T-helper 2 cell treated with Interferon-gamma antibody and Interleukin-4, amounts not matched to agents 5 μg/mL and 100 μg/mL, for 36 hours (primary cell): ENCODE measurements around the gene UBR3.

Experiments
- DNase-seq: peaks from one replicate; pipeline ENCODE4 v3.0.0; 2021; ENCODE audit warnings: low spot score
- H3K27ac Mint-ChIP-seq: one replicate; pipeline ENCODE4 v1.8.0; 2021; ENCODE audit warnings: mild to moderate bottlenecking, mixed read lengths
- H3K27me3 Mint-ChIP-seq: one replicate; pipeline ENCODE4 v1.8.0; 2021; ENCODE audit warnings: low read depth, mixed read lengths
- H3K36me3 Mint-ChIP-seq: one replicate; pipeline ENCODE4 v1.8.0; 2021; ENCODE audit warnings: low read depth, mixed read lengths
- H3K4me1 Mint-ChIP-seq: one replicate; pipeline ENCODE4 v1.8.0; 2021; ENCODE audit warnings: low read depth, mixed read lengths
- H3K4me3 Mint-ChIP-seq: one replicate; pipeline ENCODE4 v1.8.0; 2022; ENCODE audit warnings: mild to moderate bottlenecking, moderate library complexity, mixed read lengths
- H3K9me3 Mint-ChIP-seq: one replicate; pipeline ENCODE4 v1.8.0; 2021; ENCODE audit warnings: mixed read lengths

The UBR3 gene

DNA sequence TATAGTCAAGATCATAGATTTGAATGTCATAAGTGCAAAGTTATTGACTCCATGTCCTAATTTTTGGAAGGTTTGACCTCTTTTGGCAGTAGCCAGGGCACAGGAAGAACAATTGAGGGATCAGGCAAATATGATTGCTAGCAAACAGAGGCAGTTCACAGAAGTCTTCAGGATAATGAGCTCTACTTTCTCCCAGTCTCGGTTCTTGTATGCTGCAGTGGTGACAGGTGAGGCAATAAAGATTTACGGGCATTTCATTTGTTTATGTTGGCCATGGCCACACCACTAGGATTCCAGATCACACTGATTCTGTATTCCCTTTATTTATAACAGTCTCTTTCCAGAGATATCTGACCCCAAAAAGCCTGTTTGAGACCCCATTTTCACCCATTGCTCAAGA, 137.5 kb downstream of the UBR3 start:
- Mint-ChIP-seq H3K27me3 (no peaks in the 10 kb centered on the region), H3K36me3 (peaks cover 14% of the 10 kb centered on the region), H3K4me3 (no peak overlapping the region), H3K4me1 (no peaks in the 10 kb centered on the region), H3K9me3 (no peaks in the 10 kb centered on the region), H3K27ac (no peak overlapping the region)
- DNase-seq: no peak

DNA sequence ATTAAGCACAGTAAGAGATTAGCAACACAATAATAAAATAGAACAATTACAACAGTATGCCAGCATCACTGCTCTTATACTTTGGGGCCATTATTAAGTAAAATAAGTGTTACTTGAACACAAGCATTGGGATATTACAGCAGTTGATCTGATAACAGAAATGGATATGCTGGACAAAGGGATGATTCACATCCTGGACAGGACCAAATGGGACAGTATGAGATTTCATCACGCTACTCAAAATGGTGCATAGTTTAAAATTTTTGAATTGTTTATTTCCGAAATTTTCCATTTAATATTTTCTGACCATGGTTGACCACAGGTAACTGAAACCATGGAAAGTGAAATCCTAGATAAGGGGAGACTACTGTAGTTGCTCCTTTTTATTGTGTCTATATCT, 138.2 kb downstream of the UBR3 start:
- H3K4me3 Mint-ChIP-seq: no peak overlapping the region
- no peak overlapping the region for H3K27ac Mint-ChIP-seq
- H3K4me1 Mint-ChIP-seq: no peaks in the 10 kb centered on the region
- peaks cover 4% of the 10 kb centered on the region for H3K9me3 Mint-ChIP-seq
- peaks cover 18% of the 10 kb centered on the region for H3K36me3 Mint-ChIP-seq
- no peak for DNase-seq
- H3K27me3 Mint-ChIP-seq: no peaks in the 10 kb centered on the region

DNA sequence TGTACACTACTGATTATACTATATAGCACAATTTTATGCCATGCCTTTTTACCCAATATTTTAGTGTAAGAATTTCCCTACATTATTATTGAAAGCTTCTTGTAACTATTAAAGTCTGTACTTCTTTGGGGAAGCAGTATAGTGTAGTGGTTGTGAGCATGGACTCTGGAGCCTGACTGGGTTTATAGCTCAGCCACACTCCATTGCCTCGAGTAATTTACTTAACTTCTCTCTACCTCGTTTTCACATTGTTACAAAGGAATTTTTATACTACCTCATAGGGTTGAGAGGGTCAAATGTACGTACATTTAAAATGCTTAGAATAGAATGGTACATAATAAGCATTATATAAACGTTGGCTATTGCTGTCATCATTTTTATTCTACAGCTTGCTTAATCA, 139.2 kb downstream of the UBR3 start:
- Mint-ChIP-seq H3K27ac (no peak overlapping the region), H3K9me3 (peaks cover 4% of the 10 kb centered on the region)

DNA sequence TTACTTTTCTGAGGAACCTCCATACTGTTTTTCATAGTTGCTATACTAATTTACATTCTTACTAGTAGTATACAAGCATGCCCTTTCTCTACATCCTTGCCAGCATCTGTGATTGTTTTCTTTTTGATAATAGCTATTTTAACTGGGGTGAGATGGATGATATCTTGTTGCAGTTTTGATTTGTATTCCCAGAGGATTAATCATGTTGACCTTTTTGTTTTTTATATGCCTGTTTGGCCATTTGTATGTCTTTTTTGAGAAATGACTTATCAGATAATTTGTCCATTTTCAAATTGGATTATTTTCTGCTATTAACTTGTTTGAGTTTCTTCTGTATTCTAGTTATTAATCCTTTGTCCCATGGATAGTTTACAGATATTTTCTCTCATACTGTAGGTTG, 141.5 kb downstream of the UBR3 start:
- peaks cover 4% of the 10 kb centered on the region for H3K9me3 Mint-ChIP-seq
- no peak overlapping the region for H3K27ac Mint-ChIP-seq
- no peak for DNase-seq
- no peaks in the 10 kb centered on the region for H3K4me1 Mint-ChIP-seq
- H3K36me3 Mint-ChIP-seq: peaks cover 20% of the 10 kb centered on the region
- no peaks in the 10 kb centered on the region for H3K27me3 Mint-ChIP-seq
- no peak overlapping the region for H3K4me3 Mint-ChIP-seq

More for the DNA sequence above, 139.2 kb downstream of the UBR3 start:
- Mint-ChIP-seq H3K4me1 (no peaks in the 10 kb centered on the region), H3K4me3 (no peak overlapping the region), H3K36me3 (peaks cover 15% of the 10 kb centered on the region), H3K27me3 (no peaks in the 10 kb centered on the region)
- DNase-seq: no peak

DNA sequence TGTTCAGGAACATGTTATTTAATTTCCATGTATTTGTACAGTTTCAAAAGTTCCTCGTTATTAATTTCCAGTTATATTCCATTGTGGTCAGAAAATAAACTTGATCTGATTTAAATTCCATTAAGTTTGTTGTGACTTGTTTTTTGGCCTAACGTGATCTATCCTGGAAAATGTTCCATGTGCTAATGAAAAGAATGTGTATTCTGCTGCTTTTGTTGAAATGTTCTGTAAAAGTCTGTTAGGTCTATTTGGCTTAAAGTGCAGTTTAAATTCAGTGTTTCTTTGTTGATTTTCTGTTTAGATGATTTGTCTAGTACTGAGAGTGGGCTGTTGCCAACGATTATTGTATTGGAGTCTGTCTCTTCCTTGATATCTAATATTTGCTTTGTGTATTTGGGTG, 148.0 kb downstream of the UBR3 start:
- DNase-seq: no peak
- Mint-ChIP-seq H3K4me1 (no peaks in the 10 kb centered on the region), H3K27ac (no peak overlapping the region), H3K4me3 (no peak overlapping the region), H3K36me3 (peaks cover 40% of the 10 kb centered on the region), H3K9me3 (peaks cover 28% of the 10 kb centered on the region), H3K27me3 (no peaks in the 10 kb centered on the region)

DNA sequence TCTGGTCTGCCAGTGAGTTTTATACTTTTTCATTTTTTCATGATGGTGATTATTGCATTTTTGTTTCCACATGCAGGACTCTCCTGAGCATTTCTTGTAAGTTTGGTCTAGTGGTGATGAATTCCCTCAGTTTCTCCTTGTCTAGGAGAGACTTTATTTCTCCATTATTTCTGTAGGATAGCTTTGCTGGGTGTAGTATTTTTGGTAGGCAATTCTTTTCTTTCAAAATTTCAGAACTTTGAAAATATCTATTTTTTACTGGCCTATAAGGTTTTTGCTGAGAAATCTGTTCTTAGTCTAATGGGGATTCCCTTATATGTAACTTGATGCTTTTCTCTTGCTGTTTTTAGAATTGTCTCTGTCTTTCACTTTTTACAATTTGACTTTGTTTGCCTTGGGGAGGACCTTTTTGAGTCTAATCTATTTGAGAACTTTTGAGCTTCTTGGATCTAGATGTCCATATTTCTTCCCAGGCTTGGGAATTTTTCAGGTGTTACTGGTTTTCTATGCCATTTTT, 149.1 kb downstream of the UBR3 start:
- peaks cover 28% of the 10 kb centered on the region for H3K9me3 Mint-ChIP-seq

DNA sequence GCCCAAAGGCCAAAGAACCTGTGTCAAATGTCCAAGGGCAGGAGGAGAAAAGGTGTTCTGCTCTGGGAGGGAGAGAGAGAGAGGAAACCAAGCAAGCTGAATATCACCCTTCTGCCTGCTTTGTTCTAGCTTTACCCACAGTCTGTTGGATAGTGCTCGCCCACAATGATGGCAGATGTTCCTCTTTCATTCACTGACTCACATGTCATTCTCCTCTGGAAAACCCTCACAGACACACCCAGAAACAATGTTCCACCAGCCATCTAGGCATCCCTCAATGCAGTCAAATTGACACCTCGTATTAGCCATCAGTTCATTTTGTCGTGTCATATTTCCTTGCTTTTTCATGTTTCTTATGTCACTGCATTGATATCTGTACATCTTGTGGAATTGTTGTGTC, 150.3 kb downstream of the UBR3 start:
- Mint-ChIP-seq H3K9me3 (peaks cover 28% of the 10 kb centered on the region), H3K4me3 (no peak overlapping the region), H3K27me3 (no peaks in the 10 kb centered on the region), H3K36me3 (peaks cover 35% of the 10 kb centered on the region), H3K27ac (no peak overlapping the region), H3K4me1 (peaks cover 2% of the 10 kb centered on the region)
- no peak for DNase-seq

More for the DNA sequence above, 149.1 kb downstream of the UBR3 start:
- H3K36me3 Mint-ChIP-seq: peaks cover 40% of the 10 kb centered on the region
- no peaks in the 10 kb centered on the region for H3K4me1 Mint-ChIP-seq
- H3K27ac Mint-ChIP-seq: no peak overlapping the region
- H3K27me3 Mint-ChIP-seq: no peaks in the 10 kb centered on the region
- no peak for DNase-seq
- no peak overlapping the region for H3K4me3 Mint-ChIP-seq

DNA sequence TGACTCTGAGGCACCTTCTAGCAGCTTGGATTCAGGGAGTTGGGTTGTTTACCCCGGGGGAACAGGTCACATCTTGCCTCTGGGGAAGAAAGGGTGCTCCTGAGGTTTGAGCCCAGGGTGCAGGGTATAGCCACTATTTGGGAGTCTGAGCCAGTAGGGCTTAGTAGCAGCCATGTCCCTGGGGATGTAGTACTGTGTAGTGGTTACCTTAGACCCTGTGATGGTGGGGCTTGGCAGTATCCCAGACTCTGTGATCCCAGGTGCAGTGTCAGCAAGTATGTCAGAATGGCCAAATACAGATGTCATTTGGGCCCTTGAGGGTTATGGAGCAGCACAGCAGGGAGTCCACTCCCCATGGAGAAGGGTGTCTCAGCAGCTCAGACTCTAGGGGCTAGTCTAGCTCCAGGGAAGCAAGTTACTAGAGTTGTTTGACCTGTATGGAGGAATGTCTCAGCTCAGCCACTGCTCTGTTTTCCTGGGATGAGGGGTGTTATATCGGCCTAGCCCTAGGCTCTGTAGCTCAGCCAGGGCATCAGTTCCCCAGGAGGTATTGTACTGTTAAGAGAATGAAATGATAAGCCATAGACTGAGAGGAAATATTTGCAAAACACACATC, 151.3 kb downstream of the UBR3 start:
- no peaks in the 10 kb centered on the region for H3K27me3 Mint-ChIP-seq
- no peak overlapping the region for H3K4me3 Mint-ChIP-seq
- H3K4me1 Mint-ChIP-seq: peaks cover 2% of the 10 kb centered on the region
- H3K9me3 Mint-ChIP-seq: peaks cover 28% of the 10 kb centered on the region
- DNase-seq: no peak
- no peak overlapping the region for H3K27ac Mint-ChIP-seq
- peaks cover 35% of the 10 kb centered on the region for H3K36me3 Mint-ChIP-seq

DNA sequence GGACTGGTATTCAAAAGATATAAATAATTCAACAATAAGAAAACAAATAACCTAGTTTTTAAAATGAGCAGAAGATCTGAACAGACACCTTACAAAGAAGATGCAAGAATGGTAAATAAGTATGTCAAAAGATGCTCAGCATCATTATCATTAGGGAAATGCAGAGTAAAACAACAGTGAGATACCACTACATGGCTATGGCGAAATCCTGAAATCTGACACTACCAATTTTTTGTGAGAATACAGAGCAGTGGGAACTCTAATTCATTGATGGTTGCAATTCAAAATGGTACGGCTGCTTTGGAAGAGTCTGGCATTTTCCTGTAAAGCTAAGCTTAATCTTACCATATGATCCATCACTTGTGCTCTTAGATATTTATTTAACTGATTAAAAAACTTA, 151.8 kb downstream of the UBR3 start:
- Mint-ChIP-seq H3K27me3 (no peaks in the 10 kb centered on the region), H3K27ac (no peak overlapping the region), H3K36me3 (peaks cover 34% of the 10 kb centered on the region), H3K4me1 (peaks cover 2% of the 10 kb centered on the region), H3K9me3 (peaks cover 28% of the 10 kb centered on the region), H3K4me3 (no peak overlapping the region)
- no peak for DNase-seq

DNA sequence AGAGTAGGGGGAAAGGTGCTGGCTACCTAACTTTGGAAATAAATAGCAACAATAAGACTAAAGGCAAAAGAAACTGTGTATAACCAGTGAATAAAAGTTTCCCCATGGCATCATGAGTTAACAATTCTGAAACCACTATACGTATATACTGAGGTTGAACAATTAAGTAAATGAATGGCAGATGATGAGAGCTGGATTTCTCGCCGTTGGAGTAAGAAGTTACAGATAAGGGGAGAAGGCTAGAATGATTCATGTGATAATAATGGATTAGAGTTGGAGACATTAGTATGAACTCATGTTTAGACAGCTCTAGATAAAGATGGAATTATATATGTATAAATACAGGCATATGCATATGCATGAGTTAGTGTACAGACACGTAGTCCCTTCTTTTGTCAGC, 152.7 kb downstream of the UBR3 start:
- Mint-ChIP-seq H3K27me3 (no peaks in the 10 kb centered on the region), H3K27ac (no peak overlapping the region), H3K9me3 (peaks cover 28% of the 10 kb centered on the region), H3K36me3 (peaks cover 29% of the 10 kb centered on the region), H3K4me1 (peaks cover 2% of the 10 kb centered on the region), H3K4me3 (no peak overlapping the region)
- DNase-seq: no peak

DNA sequence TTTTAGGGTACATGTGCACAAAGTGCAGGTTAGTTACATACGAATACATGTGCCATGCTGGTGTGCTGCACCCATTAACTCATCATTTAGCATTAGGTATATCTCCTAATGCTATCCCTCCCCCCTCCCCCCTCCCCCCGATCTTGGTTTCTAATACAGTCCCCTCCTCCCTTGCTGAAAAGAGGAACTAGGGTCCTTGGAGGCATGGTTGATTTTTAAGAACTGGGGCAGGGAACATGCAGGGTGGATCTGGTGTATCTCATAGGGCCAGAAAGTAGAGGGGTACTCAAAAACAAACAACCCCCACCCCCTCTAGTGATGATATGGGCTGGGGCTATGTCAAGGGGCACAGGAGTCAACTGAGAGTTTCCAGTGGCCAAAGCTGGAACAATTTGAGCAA, 153.4 kb downstream of the UBR3 start:
- H3K36me3 Mint-ChIP-seq: peaks cover 23% of the 10 kb centered on the region
- no peaks in the 10 kb centered on the region for H3K27me3 Mint-ChIP-seq
- H3K4me3 Mint-ChIP-seq: no peak overlapping the region
- H3K27ac Mint-ChIP-seq: no peak overlapping the region
- H3K9me3 Mint-ChIP-seq: peaks cover 22% of the 10 kb centered on the region
- peaks cover 2% of the 10 kb centered on the region for H3K4me1 Mint-ChIP-seq
- DNase-seq: no peak

DNA sequence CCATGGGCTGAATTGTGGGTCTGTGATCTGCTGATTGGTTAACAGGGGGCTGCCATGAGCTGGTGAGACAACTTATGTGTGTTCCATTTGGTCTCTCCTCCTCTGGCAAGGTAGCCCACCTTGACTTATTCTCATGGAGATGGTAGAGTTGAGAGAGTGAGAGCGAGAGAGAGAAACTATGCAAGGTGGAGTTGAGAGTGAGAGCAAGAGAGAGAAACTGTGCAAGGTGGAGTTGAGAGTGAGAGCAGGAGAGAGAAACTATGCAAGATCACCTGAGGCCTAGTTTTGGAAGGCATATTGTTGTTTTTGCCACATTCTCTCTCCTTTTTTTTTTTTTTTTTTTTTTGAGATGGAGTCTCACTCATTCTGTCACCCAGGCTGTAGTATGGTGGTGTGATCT, 155.7 kb downstream of the UBR3 start:
- Mint-ChIP-seq H3K4me3 (no peak overlapping the region), H3K27ac (no peak overlapping the region), H3K27me3 (no peaks in the 10 kb centered on the region), H3K9me3 (peaks cover under 1% of the 10 kb centered on the region), H3K36me3 (peaks cover 8% of the 10 kb centered on the region), H3K4me1 (peaks cover 2% of the 10 kb centered on the region)
- DNase-seq: no peak

DNA sequence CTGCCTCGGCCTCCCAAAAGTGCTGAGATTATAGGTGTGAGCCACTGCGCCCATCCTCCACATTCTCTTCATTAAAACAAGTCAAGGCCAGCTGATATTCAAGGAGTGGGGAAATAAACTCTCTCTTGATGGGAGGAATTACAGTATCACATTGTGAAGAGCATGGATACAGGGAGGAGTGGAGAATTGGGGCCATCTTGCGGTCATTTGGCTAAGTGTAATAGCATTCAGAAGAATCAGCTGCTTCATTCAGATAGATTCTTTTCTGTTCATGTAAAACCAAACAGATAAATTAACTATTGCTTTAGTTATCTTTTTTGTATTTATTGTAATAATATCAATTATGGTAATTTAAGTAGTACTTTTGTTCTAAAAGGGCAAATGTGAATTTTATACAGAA, 156.3 kb downstream of the UBR3 start:
- DNase-seq: no peak
- peaks cover 6% of the 10 kb centered on the region for H3K36me3 Mint-ChIP-seq
- no peak overlapping the region for H3K27ac Mint-ChIP-seq
- H3K4me3 Mint-ChIP-seq: no peak overlapping the region
- H3K9me3 Mint-ChIP-seq: no peaks in the 10 kb centered on the region
- peaks cover 2% of the 10 kb centered on the region for H3K4me1 Mint-ChIP-seq
- no peaks in the 10 kb centered on the region for H3K27me3 Mint-ChIP-seq

DNA sequence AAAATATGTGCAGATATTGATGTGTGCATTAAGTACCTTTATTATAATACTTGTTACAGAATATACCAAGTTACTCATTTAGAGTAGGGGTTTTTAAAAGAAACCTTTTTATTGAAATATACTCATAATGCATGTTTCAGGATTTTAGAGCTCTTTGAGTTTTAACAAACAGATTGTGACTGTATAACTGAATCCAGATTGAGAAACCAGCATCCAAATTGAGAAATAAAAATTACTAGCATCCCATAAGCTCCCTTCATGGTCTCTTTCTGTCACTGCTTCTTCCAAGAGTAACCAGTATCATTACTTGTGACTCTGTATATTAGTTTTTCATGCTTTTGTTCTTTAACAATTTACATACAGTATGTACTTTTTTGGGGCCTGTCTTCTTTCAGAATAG, 156.9 kb downstream of the UBR3 start:
- H3K4me3 Mint-ChIP-seq: no peak overlapping the region
- peaks cover 6% of the 10 kb centered on the region for H3K36me3 Mint-ChIP-seq
- no peak for DNase-seq
- H3K27me3 Mint-ChIP-seq: no peaks in the 10 kb centered on the region
- no peaks in the 10 kb centered on the region for H3K9me3 Mint-ChIP-seq
- peaks cover 2% of the 10 kb centered on the region for H3K4me1 Mint-ChIP-seq
- no peak overlapping the region for H3K27ac Mint-ChIP-seq

DNA sequence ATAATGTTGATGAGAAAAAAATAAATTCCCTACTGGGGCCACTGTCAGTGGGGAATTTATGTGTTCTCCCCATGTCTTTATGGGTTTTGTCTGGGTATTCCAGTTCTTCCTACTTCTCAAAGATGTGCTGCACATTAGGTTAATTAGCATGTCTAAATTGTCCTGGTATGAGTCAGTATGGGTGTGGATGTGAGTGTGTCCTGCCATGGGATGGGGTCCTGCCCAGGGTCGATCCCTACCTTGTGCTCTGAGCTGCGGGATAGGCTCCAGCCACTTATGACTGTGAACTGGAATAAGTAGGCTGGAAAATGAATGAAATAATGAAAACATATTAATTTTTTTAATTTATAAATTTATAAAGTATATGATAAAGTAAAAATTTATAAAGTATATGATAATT, 167.5 kb downstream of the UBR3 start:
- H3K36me3 Mint-ChIP-seq: peaks cover 4% of the 10 kb centered on the region
- H3K9me3 Mint-ChIP-seq: peaks cover 4% of the 10 kb centered on the region

More for the DNA sequence above, 167.5 kb downstream of the UBR3 start:
- H3K4me1 Mint-ChIP-seq: no peaks in the 10 kb centered on the region
- no peak for DNase-seq
- no peak overlapping the region for H3K27ac Mint-ChIP-seq
- no peaks in the 10 kb centered on the region for H3K27me3 Mint-ChIP-seq
- H3K4me3 Mint-ChIP-seq: no peak overlapping the region
